ENCODE data around the gene SLC43A3.
A peak's percentile ranks its signal among the peaks of the same experiment; 100 is the strongest.

Gene SLC43A3

GRCh38 chr11:57409321-57410100 lies 17.4 kb downstream of the SLC43A3 start:
- 97% methylated on average over 17 of the region's 18 CpGs for WGBS (ENCODE audit: insufficient coverage)
- Histone ChIP-seq H3K4me1 (ENCODE audit: control extremely low read depth in 1 of 4, control insufficient read depth in 4 of 4, insufficient read depth in 4 of 4, low read length in 3 of 4) (peaks cover 4 to 49% (median 39%) of the 10 kb centered on the region in 4 experiments), H3K36me3 (ENCODE audit: control insufficient read depth in 4 of 4, insufficient read depth in 4 of 4, low read length in 3 of 4) (peaks cover 9 to 89% (median 47%) of the 10 kb centered on the region in 4 experiments), H3K27me3 (replicated peaks in 2 of 5; ENCODE audit: control insufficient read depth in 4 of 5, insufficient read depth in 5 of 5, low read length in 4 of 5) (no peaks in the 10 kb centered on the region), H3K9me3 (ENCODE audit: control extremely low read depth in 1 of 5, control insufficient read depth in 4 of 5, insufficient read depth in 2 of 5, low read depth in 1 of 5, low read length in 4 of 5) (no peaks in the 10 kb centered on the region), H3K4me3 (ENCODE audit: control insufficient read depth in 1 of 7, extremely low read depth in 1 of 7, insufficient read depth in 4 of 7, low read depth in 2 of 7, low read length in 6 of 7) (no peak overlapping the region), H3K27ac (ENCODE audit: insufficient read depth in 1 of 2, low read depth in 1 of 2, low read length in 2 of 2, poor library complexity in 1 of 2, severe bottlenecking in 2 of 2) (peak overlapping the region in 1 of 2 experiments; percentile 67)
- DNase-seq = no peak
- CTCF ChIA-PET = interaction anchor here (0.7 to 1.7 kb wide), 6 partner anchors 12 to 72 kb away, joined by 3 to 4 read pairs (median 3); no protein-coding TSS in a partner anchor
- POLR2A ChIA-PET = interaction anchor here (0.8 kb wide), 1 partner anchor 15 kb away, joined by 6 read pairs; no protein-coding TSS in a partner anchor

GRCh38 chr11:57408771-57409170 lies 18.1 kb downstream of the SLC43A3 start:
- 19% methylated on average over 2 of the region's 2 CpGs for WGBS (ENCODE audit: insufficient coverage)
- Histone ChIP-seq H3K4me3 (ENCODE audit: control insufficient read depth in 1 of 7, extremely low read depth in 1 of 7, insufficient read depth in 4 of 7, low read depth in 2 of 7, low read length in 6 of 7) (no peak overlapping the region), H3K27ac (ENCODE audit: insufficient read depth in 1 of 2, low read depth in 1 of 2, low read length in 2 of 2, poor library complexity in 1 of 2, severe bottlenecking in 2 of 2) (peak overlapping the region in 1 of 2 experiments; percentile 67), H3K27me3 (replicated peaks in 2 of 5; ENCODE audit: control insufficient read depth in 4 of 5, insufficient read depth in 5 of 5, low read length in 4 of 5) (no peaks in the 10 kb centered on the region), H3K4me1 (ENCODE audit: control extremely low read depth in 1 of 4, control insufficient read depth in 4 of 4, insufficient read depth in 4 of 4, low read length in 3 of 4) (peaks cover 4 to 49% (median 39%) of the 10 kb centered on the region in 4 experiments), H3K36me3 (ENCODE audit: control insufficient read depth in 4 of 4, insufficient read depth in 4 of 4, low read length in 3 of 4) (peaks cover 8 to 82% (median 42%) of the 10 kb centered on the region in 4 experiments), H3K9me3 (ENCODE audit: control extremely low read depth in 1 of 5, control insufficient read depth in 4 of 5, insufficient read depth in 2 of 5, low read depth in 1 of 5, low read length in 4 of 5) (no peaks in the 10 kb centered on the region)
- DNase-seq = peak in 2 of 3 donors; percentile 63 to 68
- POLR2A ChIA-PET = interaction anchor here (0.8 kb wide), 1 partner anchor 16 kb away, joined by 6 read pairs; no protein-coding TSS in a partner anchor
- CTCF ChIA-PET = interaction anchor here (0.7 to 1.9 kb wide), 7 partner anchors 11 to 73 kb away, joined by 3 to 4 read pairs (median 3); partner anchors contain the start of gene SLC43A3

- H3K36me3 ChIP-seq (ENCODE audit: control insufficient read depth in 4 of 4, insufficient read depth in 4 of 4, low read length in 3 of 4) = peaks cover 3 to 74% (median 35%) of the 10 kb centered on the region in 4 experiments
- H3K9me3 ChIP-seq (ENCODE audit: control extremely low read depth in 1 of 5, control insufficient read depth in 4 of 5, insufficient read depth in 2 of 5, low read depth in 1 of 5, low read length in 4 of 5) = no peaks in the 10 kb centered on the region
- ChIA-PET POLR2A (no interaction called here), CTCF (interaction anchor here (1.0 to 1.9 kb wide), 2 partner anchors 12 to 18 kb away, joined by 3 to 4 read pairs; partner anchors contain the start of gene SLC43A3)
- no peak for DNase-seq
- no peak overlapping the region for H3K27ac ChIP-seq (ENCODE audit: insufficient read depth in 1 of 2, low read depth in 1 of 2, low read length in 2 of 2, poor library complexity in 1 of 2, severe bottlenecking in 2 of 2)
- H3K4me3 ChIP-seq (ENCODE audit: control insufficient read depth in 1 of 7, extremely low read depth in 1 of 7, insufficient read depth in 4 of 7, low read depth in 2 of 7, low read length in 6 of 7) = no peak overlapping the region
- 97% methylated on average over 8 of the region's 8 CpGs for WGBS (ENCODE audit: insufficient coverage)
- H3K27me3 ChIP-seq (replicated peaks in 2 of 5; ENCODE audit: control insufficient read depth in 4 of 5, insufficient read depth in 5 of 5, low read length in 4 of 5) = no peaks in the 10 kb centered on the region
- H3K4me1 ChIP-seq (ENCODE audit: control extremely low read depth in 1 of 4, control insufficient read depth in 4 of 4, insufficient read depth in 4 of 4, low read length in 3 of 4) = peaks cover 4 to 49% (median 39%) of the 10 kb centered on the region in 4 experiments
Measured at GRCh38 chr11:57407941-57408475, 18.9 kb downstream of the SLC43A3 start.

- peak in 1 of 3 donors; percentile 19 for DNase-seq
- ChIA-PET CTCF (interaction anchor here (1.0 to 2.6 kb wide), 12 partner anchors 10 to 69 kb away, joined by 3 to 20 read pairs (median 5); partner anchors contain the start of gene P2RX3), POLR2A (interaction anchor here (0.6 to 1.3 kb wide), 4 partner anchors 16 to 52 kb away, joined by 3 to 6 read pairs (median 3); no protein-coding TSS in a partner anchor)
- Histone ChIP-seq H3K4me3 (ENCODE audit: control insufficient read depth in 1 of 7, extremely low read depth in 1 of 7, insufficient read depth in 4 of 7, low read depth in 2 of 7, low read length in 6 of 7) (no peak overlapping the region), H3K27ac (ENCODE audit: insufficient read depth in 1 of 2, low read depth in 1 of 2, low read length in 2 of 2, poor library complexity in 1 of 2, severe bottlenecking in 2 of 2) (peak overlapping the region; percentile 7 to 52), H3K27me3 (replicated peaks in 2 of 5; ENCODE audit: control insufficient read depth in 4 of 5, insufficient read depth in 5 of 5, low read length in 4 of 5) (no peaks in the 10 kb centered on the region), H3K36me3 (ENCODE audit: control insufficient read depth in 4 of 4, insufficient read depth in 4 of 4, low read length in 3 of 4) (peaks cover 3 to 67% (median 31%) of the 10 kb centered on the region in 4 experiments), H3K4me1 (ENCODE audit: control extremely low read depth in 1 of 4, control insufficient read depth in 4 of 4, insufficient read depth in 4 of 4, low read length in 3 of 4) (peaks cover 4 to 49% (median 39%) of the 10 kb centered on the region in 4 experiments), H3K9me3 (ENCODE audit: control extremely low read depth in 1 of 5, control insufficient read depth in 4 of 5, insufficient read depth in 2 of 5, low read depth in 1 of 5, low read length in 4 of 5) (no peaks in the 10 kb centered on the region)
- WGBS (ENCODE audit: insufficient coverage) = 98% methylated on average over 8 of the region's 9 CpGs
Measured at GRCh38 chr11:57407010-57407920, 19.7 kb downstream of the SLC43A3 start.

GRCh38 chr11:57406337-57406904 lies 20.5 kb downstream of the SLC43A3 start:
- Histone ChIP-seq H3K4me1 (ENCODE audit: control extremely low read depth in 1 of 4, control insufficient read depth in 4 of 4, insufficient read depth in 4 of 4, low read length in 3 of 4) (peaks cover 4 to 49% (median 39%) of the 10 kb centered on the region in 4 experiments), H3K9me3 (ENCODE audit: control extremely low read depth in 1 of 5, control insufficient read depth in 4 of 5, insufficient read depth in 2 of 5, low read depth in 1 of 5, low read length in 4 of 5) (no peaks in the 10 kb centered on the region), H3K4me3 (ENCODE audit: control insufficient read depth in 1 of 7, extremely low read depth in 1 of 7, insufficient read depth in 4 of 7, low read depth in 2 of 7, low read length in 6 of 7) (peak overlapping the region in 1 of 7 experiments; percentile 10), H3K27ac (ENCODE audit: insufficient read depth in 1 of 2, low read depth in 1 of 2, low read length in 2 of 2, poor library complexity in 1 of 2, severe bottlenecking in 2 of 2) (peak overlapping the region; percentile 7 to 62), H3K36me3 (ENCODE audit: control insufficient read depth in 4 of 4, insufficient read depth in 4 of 4, low read length in 3 of 4) (peaks cover 3 to 59% (median 29%) of the 10 kb centered on the region in 4 experiments), H3K27me3 (replicated peaks in 2 of 5; ENCODE audit: control insufficient read depth in 4 of 5, insufficient read depth in 5 of 5, low read length in 4 of 5) (no peaks in the 10 kb centered on the region)
- peak; percentile 86 to 97 (median 95) for DNase-seq
- POLR2A ChIA-PET = interaction anchor here (0.7 to 1.3 kb wide), 2 partner anchors 18 to 26 kb away, joined by 3 to 6 read pairs; no protein-coding TSS in a partner anchor
- WGBS (ENCODE audit: insufficient coverage) = 0% methylated on average over 2 of the region's 4 CpGs
- CTCF ChIA-PET = interaction anchor here (1.0 to 2.6 kb wide), 13 partner anchors 11 to 68 kb away, joined by 3 to 20 read pairs (median 5); partner anchors contain the start of gene P2RX3

- WGBS (ENCODE audit: insufficient coverage) = 100% methylated on average over 1 of the region's 4 CpGs
- CTCF ChIA-PET = interaction anchor here (1.1 to 2.6 kb wide), 4 partner anchors 10 to 69 kb away, joined by 3 to 20 read pairs (median 6); no protein-coding TSS in a partner anchor
- POLR2A ChIA-PET = no interaction called here
Measured at GRCh38 chr11:57405271-57405860, 21.6 kb downstream of the SLC43A3 start.

More at GRCh38 chr11:57405271-57405860, 21.6 kb downstream of the SLC43A3 start:
- no peaks in the 10 kb centered on the region for H3K9me3 ChIP-seq (ENCODE audit: control extremely low read depth in 1 of 5, control insufficient read depth in 4 of 5, insufficient read depth in 2 of 5, low read depth in 1 of 5, low read length in 4 of 5)
- DNase-seq = peak in 1 of 3 donors; percentile 13
- no peak overlapping the region for H3K27ac ChIP-seq (ENCODE audit: insufficient read depth in 1 of 2, low read depth in 1 of 2, low read length in 2 of 2, poor library complexity in 1 of 2, severe bottlenecking in 2 of 2)
- peaks cover 4 to 49% (median 39%) of the 10 kb centered on the region in 4 experiments for H3K4me1 ChIP-seq (ENCODE audit: control extremely low read depth in 1 of 4, control insufficient read depth in 4 of 4, insufficient read depth in 4 of 4, low read length in 3 of 4)
- peaks cover 3 to 50% (median 25%) of the 10 kb centered on the region in 4 experiments for H3K36me3 ChIP-seq (ENCODE audit: control insufficient read depth in 4 of 4, insufficient read depth in 4 of 4, low read length in 3 of 4)
- no peaks in the 10 kb centered on the region for H3K27me3 ChIP-seq (replicated peaks in 2 of 5; ENCODE audit: control insufficient read depth in 4 of 5, insufficient read depth in 5 of 5, low read length in 4 of 5)
- H3K4me3 ChIP-seq (ENCODE audit: control insufficient read depth in 1 of 7, extremely low read depth in 1 of 7, insufficient read depth in 4 of 7, low read depth in 2 of 7, low read length in 6 of 7) = no peak overlapping the region

Measured in common myeloid progenitor, CD34-positive (primary cell).